Osteocyte (in vitro differentiated cells): ENCODE measurements around the gene TSPAN5. TPM values are rescaled to one million over a fixed set of nuclear protein-coding genes. Genes with fewer than 3 reads are reported as not detected.

Source experiments
- DNase-seq: peaks from one replicate; pipeline ENCODE4 v3.0.0; 2021; ENCODE audit warnings: mixed read lengths; ENCODE audit not compliant: unreplicated experiment; ENCODE audit errors: extremely low spot score
- H3K27ac Mint-ChIP-seq: one replicate; pipeline ENCODE4 v1.8.0; 2021; ENCODE audit warnings: mild to moderate bottlenecking, mixed read lengths; ENCODE audit not compliant: unreplicated experiment
- H3K27me3 Mint-ChIP-seq: one replicate; pipeline ENCODE4 v1.8.0; 2021; ENCODE audit warnings: mixed read lengths; ENCODE audit not compliant: unreplicated experiment
- H3K36me3 Mint-ChIP-seq: one replicate; pipeline ENCODE4 v1.8.0; 2021; ENCODE audit warnings: mixed read lengths; ENCODE audit not compliant: unreplicated experiment
- H3K4me1 Mint-ChIP-seq: one replicate; pipeline ENCODE4 v1.8.0; 2021; ENCODE audit warnings: mixed read lengths; ENCODE audit not compliant: unreplicated experiment
- H3K4me3 Mint-ChIP-seq: one replicate; pipeline ENCODE4 v1.8.0; 2021; ENCODE audit warnings: mild to moderate bottlenecking, moderate library complexity, mixed read lengths; ENCODE audit not compliant: unreplicated experiment
- H3K9me3 Mint-ChIP-seq: one replicate; pipeline ENCODE4 v1.8.0; 2021; ENCODE audit warnings: mixed read lengths; ENCODE audit not compliant: unreplicated experiment
- CTCF ChIP-seq: fragments of 200-600 bp; sonication (generic); IDR thresholded peaks from 2 replicates; pipeline ENCODE4 v1.5.0; 2021; ENCODE audit warnings: antibody characterized with exemption, mild to moderate bottlenecking, moderate library complexity
- total RNA-seq: library from RNA; stranded (reverse); gene quantifications from 2 replicates; pipeline ENCODE4 v1.2.1, GENCODE V29; 2021

Gene TSPAN5
- total RNA-seq, 1 donor from 2014 or later, result 64.2 TPM

GRCh38 chr4:98639108-98639507 lies 19.3 kb downstream of the TSPAN5 start:
- no peak for TF ChIP-seq CTCF
- Mint-ChIP-seq H3K27ac (peak overlapping the region; percentile 76), H3K9me3 (no peaks in the 10 kb centered on the region), H3K4me3 (peak overlapping the region; percentile 48), H3K36me3 (no peaks in the 10 kb centered on the region), H3K27me3 (no peaks in the 10 kb centered on the region), H3K4me1 (peaks cover 58% of the 10 kb centered on the region)
- DNase-seq, result no peak

GRCh38 chr4:98638661-98639060 lies 19.8 kb downstream of the TSPAN5 start:
- Mint-ChIP-seq H3K9me3 (no peaks in the 10 kb centered on the region), H3K27ac (peak overlapping the region; percentile 76), H3K27me3 (no peaks in the 10 kb centered on the region), H3K4me1 (peaks cover 54% of the 10 kb centered on the region), H3K4me3 (no peak overlapping the region), H3K36me3 (no peaks in the 10 kb centered on the region)
- DNase-seq, result no peak
- no peak for TF ChIP-seq CTCF

- TF ChIP-seq CTCF, result no peak
- Mint-ChIP-seq H3K36me3 (no peaks in the 10 kb centered on the region), H3K27ac (no peak overlapping the region), H3K4me3 (no peak overlapping the region), H3K27me3 (no peaks in the 10 kb centered on the region), H3K4me1 (peaks cover 50% of the 10 kb centered on the region), H3K9me3 (no peaks in the 10 kb centered on the region)
- no peak for DNase-seq
These were observed 24.4 kb downstream of the TSPAN5 start for GRCh38 chr4:98634061-98634460.

- H3K27ac Mint-ChIP-seq, result no peak overlapping the region
- DNase-seq, result no peak
- no peak for TF ChIP-seq CTCF
- peaks cover 46% of the 10 kb centered on the region for H3K4me1 Mint-ChIP-seq
- H3K9me3 Mint-ChIP-seq, result no peaks in the 10 kb centered on the region
- H3K36me3 Mint-ChIP-seq, result peaks cover 2% of the 10 kb centered on the region
- H3K27me3 Mint-ChIP-seq, result no peaks in the 10 kb centered on the region
- no peak overlapping the region for H3K4me3 Mint-ChIP-seq
These were observed 25.3 kb downstream of the TSPAN5 start for GRCh38 chr4:98633159-98633558.

- peaks cover 50% of the 10 kb centered on the region for H3K4me1 Mint-ChIP-seq
- no peak for DNase-seq
- H3K9me3 Mint-ChIP-seq, result no peaks in the 10 kb centered on the region
- no peaks in the 10 kb centered on the region for H3K27me3 Mint-ChIP-seq
- TF ChIP-seq CTCF, result no peak
- peaks cover 2% of the 10 kb centered on the region for H3K36me3 Mint-ChIP-seq
- no peak overlapping the region for H3K4me3 Mint-ChIP-seq
- H3K27ac Mint-ChIP-seq, result no peak overlapping the region
These were observed 26.2 kb downstream of the TSPAN5 start for GRCh38 chr4:98632258-98632657.
